Aorta (tissue), 5 donors: ENCODE measurements around the gene CAPN6. TPM values are rescaled to one million over a fixed set of nuclear protein-coding genes. Genes with fewer than 3 reads are reported as not detected.

Experiments used
- ATAC-seq: fragments of 200-7000 bp; cut with Tn5 transposase; one replicate; pipeline ENCODE4 v1.9.1; 2022; ENCODE audit warnings: moderate library complexity; ENCODE audit not compliant: low FRiP score
- DNase-seq, 2 donors: peaks; one replicate each; pipeline ENCODE4 v3.0.0-alpha.2; 2020
- H3K27ac ChIP-seq, 2 donors: one replicate each; pipeline ENCODE4 v1.5.1; 2013; ENCODE audit warnings: low read length in 2 of 2, mild to moderate bottlenecking in 2 of 2, moderate library complexity in 2 of 2, control low read depth in 1 of 2, inconsistent platforms in 1 of 2, low read depth in 1 of 2
- H3K27me3 ChIP-seq, 2 donors: one replicate each; pipeline ENCODE4 v1.6.1; 2013; ENCODE audit warnings: control low read depth in 1 of 2, low read length in 1 of 2, mild to moderate bottlenecking in 1 of 2, moderate library complexity in 1 of 2; ENCODE audit not compliant: insufficient read depth in 2 of 2, control insufficient read depth in 1 of 2
- H3K36me3 ChIP-seq, 2 donors: one replicate each; pipeline ENCODE4 v1.6.1; 2013; ENCODE audit warnings: control low read depth in 1 of 2, low read length in 1 of 2, mild to moderate bottlenecking in 1 of 2; ENCODE audit not compliant: insufficient read depth in 2 of 2, control insufficient read depth in 1 of 2
- H3K4me1 ChIP-seq, 2 donors: one replicate each; pipeline ENCODE4 v1.6.1; 2013; ENCODE audit warnings: low read length in 2 of 2, control low read depth in 1 of 2, mild to moderate bottlenecking in 1 of 2, moderate library complexity in 1 of 2; ENCODE audit not compliant: insufficient read depth in 2 of 2, control insufficient read depth in 1 of 2
- H3K4me3 ChIP-seq, 2 donors: one replicate each; pipeline ENCODE4 v1.5.1; 2013; ENCODE audit warnings: low read length in 2 of 2, control low read depth in 1 of 2, mild to moderate bottlenecking in 1 of 2
- H3K9me3 ChIP-seq: one replicate; pipeline ENCODE4 v1.6.1; 2013; ENCODE audit warnings: mild to moderate bottlenecking, low read length; ENCODE audit not compliant: control insufficient read depth
- WGBS, 2 donors: extraction: QIAGEN DNeasy Blood & Tissue Kit; methylation state at CpG; one replicate each; pipeline ENCODE4 v1.1.7; 2013; 5-methylcytosine and 5-hydroxymethylcytosine counted together
- intact Hi-C, 2 donors: fragments of 100-400 bp; cut with DNase I; formaldehyde crosslinking; loops; one replicate each; pipeline versions ENCODE4 v1.14.2 to v1.15.0; 2022
- polyA plus RNA-seq, 2 donors: library from polyadenylated mRNA; stranded (reverse); fragments of 200-250 nt; gene quantifications; one replicate each; pipeline ENCODE4 v1.2.3, GENCODE V29; 2013
- total RNA-seq, 2 donors: library from RNA; stranded (reverse); fragmentation: NEBNext Ultra II Directional; extraction: Animal tissue kit (Norgen Biotek cat#: 25700); gene quantifications; one replicate each; pipeline ENCODE4 v1.2.1, GENCODE V29; 2021
- donor health status: healthy with polysubstance abuse.
- donor health status: Bipolar disorder and iron deficiency.
- donor health status: DM: no; HTN: no; CAD: no.
- donor health status: DM: no; HTN: no; CAD: no.
- donor health status: DM: yes; HTN: yes; CAD: no.

CAPN6 gene
- total and polyA plus RNA-seq, 4 donors = 0.10 to 5.7 (median 1.3) TPM

GRCh38 chrX:111254896-111255693, 15.2 kb downstream of the CAPN6 start:
- 73 to 87% methylated on average over 7 of the region's 7 CpGs for WGBS, 2 donors
- DNase-seq (no peak), ATAC-seq (no peak)
- Histone ChIP-seq H3K4me3 (no peak overlapping the region), H3K36me3 (no peaks in the 10 kb centered on the region), H3K27ac (no peak overlapping the region), H3K4me1 (no peaks in the 10 kb centered on the region), H3K9me3 (no peaks in the 10 kb centered on the region), H3K27me3 (no peaks in the 10 kb centered on the region)
- intact Hi-C loops = loop anchor here in 1 of 2 donors (5.0 kb wide), 1 partner anchor 98 kb away; no protein-coding TSS in a partner anchor

GRCh38 chrX:111244235-111244750, 26.0 kb downstream of the CAPN6 start:
- Histone ChIP-seq H3K9me3 (no peaks in the 10 kb centered on the region), H3K27me3 (no peaks in the 10 kb centered on the region), H3K4me3 (no peak overlapping the region), H3K27ac (no peak overlapping the region), H3K36me3 (no peaks in the 10 kb centered on the region), H3K4me1 (no peaks in the 10 kb centered on the region)
- 32 to 37% methylated on average over 2 of the region's 2 CpGs for WGBS, 2 donors
- intact Hi-C loops = loop anchor here (5.0 to 10.0 kb wide), 5 partner anchors 79 to 379 kb away; no protein-coding TSS in a partner anchor
- ATAC-seq = no peak
- DNase-seq = no peak

GRCh38 chrX:111216293-111216801, 53.9 kb downstream of the CAPN6 start:
- intact Hi-C loops = no loop called here
- no peak overlapping the region for H3K4me3 ChIP-seq

GRCh38 chrX:111207851-111208250, 62.4 kb downstream of the CAPN6 start:
- 85 to 98% methylated on average over 8 of the region's 8 CpGs for WGBS, 2 donors

More at GRCh38 chrX:111216293-111216801, 53.9 kb downstream of the CAPN6 start:
- Histone ChIP-seq H3K36me3 (no peaks in the 10 kb centered on the region), H3K27ac (no peak overlapping the region), H3K27me3 (no peaks in the 10 kb centered on the region), H3K4me1 (no peaks in the 10 kb centered on the region), H3K9me3 (no peaks in the 10 kb centered on the region)
- ATAC-seq (no peak), DNase-seq (no peak)
- 86 to 95% methylated on average over 6 of the region's 6 CpGs for WGBS, 2 donors

GRCh38 chrX:111200327-111200726, 70.0 kb downstream of the CAPN6 start:
- Histone ChIP-seq H3K36me3 (no peaks in the 10 kb centered on the region), H3K4me3 (no peak overlapping the region), H3K27me3 (no peaks in the 10 kb centered on the region), H3K4me1 (peaks cover 0 to 2% of the 10 kb centered on the region in 2 donors), H3K27ac (no peak overlapping the region), H3K9me3 (no peaks in the 10 kb centered on the region)
- DNase-seq = no peak
- WGBS, 2 donors = 70 to 94% methylated on average over 3 of the region's 3 CpGs
- ATAC-seq = no peak
- intact Hi-C loops = no loop called here

More at GRCh38 chrX:111207851-111208250, 62.4 kb downstream of the CAPN6 start:
- Histone ChIP-seq H3K4me3 (no peak overlapping the region), H3K9me3 (no peaks in the 10 kb centered on the region), H3K27me3 (no peaks in the 10 kb centered on the region), H3K4me1 (peaks cover 0 to 2% of the 10 kb centered on the region in 2 donors), H3K36me3 (no peaks in the 10 kb centered on the region), H3K27ac (no peak overlapping the region)
- no peak for ATAC-seq
- intact Hi-C loops = no loop called here
- no peak for DNase-seq

GRCh38 chrX:111199505-111199904, 70.8 kb downstream of the CAPN6 start:
- DNase-seq = no peak
- Histone ChIP-seq H3K27ac (no peak overlapping the region), H3K4me3 (no peak overlapping the region), H3K4me1 (peaks cover 0 to 2% of the 10 kb centered on the region in 2 donors), H3K9me3 (no peaks in the 10 kb centered on the region), H3K27me3 (no peaks in the 10 kb centered on the region), H3K36me3 (no peaks in the 10 kb centered on the region)
- intact Hi-C loops = no loop called here
- ATAC-seq = no peak
- 64 to 91% methylated on average over 2 of the region's 2 CpGs for WGBS, 2 donors

Other genes with a start within 250 kb of the CAPN6 start
- 10 to 100 TPM; 14.7 to 24.5 TPM for gene PAK3, start 174.3 kb downstream of the CAPN6 start, total RNA-seq
- gene PAK3, start 174.3 kb downstream of the CAPN6 start, polyA plus RNA-seq = under 1 TPM; 0.50 to 0.84 TPM
- under 1 TPM in 1 of 2 donors, not detected in 1; 0.42 TPM for gene DCX, start 141.7 kb upstream of the CAPN6 start, total RNA-seq
- gene DCX, start 141.7 kb upstream of the CAPN6 start, polyA plus RNA-seq = not detected
- gene SERTM2, start 241.2 kb upstream of the CAPN6 start, total RNA-seq = not detected
- gene SERTM2, start 241.2 kb upstream of the CAPN6 start, polyA plus RNA-seq = not detected